Natural killer cell (primary cell): ENCODE measurements around the gene ZNF888. TPM values are rescaled to one million over a fixed set of nuclear protein-coding genes. Genes with fewer than 3 reads are reported as not detected.

Source experiments
- ATAC-seq, 3 donors: fragments of 150-1000 bp in 2 of 3; fragments of 200-7000 bp in 1 of 3; cut with Tn5 transposase; 1 replicate in 1 of 3; 2 replicates in 2 of 3; pipeline ENCODE4 v1.10.0; 2021; ENCODE audit warnings: mild to moderate bottlenecking in 2 of 3, moderate library complexity in 2 of 3
- DNase-seq, 2 donors: peaks; one replicate each; pipeline versions ENCODE4 v3.0.0 to v3.0.0-alpha.2; 2013 to 2021; ENCODE audit warnings: mixed read lengths in 1 of 2
- H3K27ac ChIP-seq: one replicate; pipeline ENCODE4 v1.5.1; 2013; ENCODE audit warnings: mild to moderate bottlenecking, low read length
- H3K27me3 ChIP-seq: one replicate; pipeline ENCODE4 v1.6.1; 2013; ENCODE audit warnings: low read length; ENCODE audit not compliant: control insufficient read depth, insufficient read depth
- H3K36me3 ChIP-seq: one replicate; pipeline ENCODE4 v1.6.1; 2013; ENCODE audit warnings: low read length; ENCODE audit not compliant: control insufficient read depth, insufficient read depth
- H3K4me1 ChIP-seq: one replicate; pipeline ENCODE4 v1.6.1; 2013; ENCODE audit warnings: low read length; ENCODE audit not compliant: control insufficient read depth, insufficient read depth
- H3K4me3 ChIP-seq: one replicate; pipeline ENCODE4 v1.5.1; 2013; ENCODE audit warnings: low read length
- H3K9me3 ChIP-seq: one replicate; pipeline ENCODE4 v1.6.1; 2013; ENCODE audit warnings: low read length; ENCODE audit not compliant: control insufficient read depth, insufficient read depth
- H3K27ac Mint-ChIP-seq, 2 donors: one replicate each; pipeline ENCODE4 v1.8.0; 2022; ENCODE audit warnings: mild to moderate bottlenecking in 2 of 2, mixed read lengths in 2 of 2, moderate library complexity in 1 of 2
- H3K27me3 Mint-ChIP-seq, 2 donors: one replicate each; pipeline ENCODE4 v1.8.0; 2022; ENCODE audit warnings: low read depth in 2 of 2, mixed read lengths in 2 of 2
- H3K36me3 Mint-ChIP-seq: one replicate; pipeline ENCODE4 v1.8.0; 2022; ENCODE audit warnings: mixed read lengths
- H3K4me1 Mint-ChIP-seq, 2 donors: one replicate each; pipeline ENCODE4 v1.8.0; 2022; ENCODE audit warnings: mixed read lengths in 2 of 2
- H3K4me3 Mint-ChIP-seq: one replicate; pipeline ENCODE4 v1.8.0; 2022; ENCODE audit warnings: mild to moderate bottlenecking, moderate library complexity, mixed read lengths
- H3K9me3 Mint-ChIP-seq, 2 donors: one replicate each; pipeline ENCODE4 v1.8.0; 2022; ENCODE audit warnings: mixed read lengths in 2 of 2
- WGBS: methylation state at CpG from one replicate; pipeline ENCODE4 v1.1.7; 2013; ENCODE audit warnings: missing lambda C conversion rate; ENCODE audit not compliant: insufficient coverage; 5-methylcytosine and 5-hydroxymethylcytosine counted together
- intact Hi-C: fragments of 100-400 bp; cut with micrococcal nuclease; formaldehyde crosslinking; loops from one replicate; pipeline ENCODE4 v1.14.2; 2022
- total RNA-seq, 4 donors: library from RNA; stranded (reverse); fragments of 120-200 nt in 1 of 4; gene quantifications; one replicate each; pipeline versions ENCODE4 v1.2.3 to v1.2.4, GENCODE V29; 2013 to 2022
- TF ChIP-seq, protein P1 (sequence below): fragments of 200-600 bp; IDR thresholded peaks from one replicate; pipeline ENCODE4 v1.8.0; 2022; ENCODE audit warnings: antibody characterized with exemption

Gene ZNF888
- total RNA-seq, 3 donors from 2014 or later (not counting 1 experiment from before 2014, with no cell fraction given): 5.1 to 13.5 (median 8.0) TPM

DNA sequence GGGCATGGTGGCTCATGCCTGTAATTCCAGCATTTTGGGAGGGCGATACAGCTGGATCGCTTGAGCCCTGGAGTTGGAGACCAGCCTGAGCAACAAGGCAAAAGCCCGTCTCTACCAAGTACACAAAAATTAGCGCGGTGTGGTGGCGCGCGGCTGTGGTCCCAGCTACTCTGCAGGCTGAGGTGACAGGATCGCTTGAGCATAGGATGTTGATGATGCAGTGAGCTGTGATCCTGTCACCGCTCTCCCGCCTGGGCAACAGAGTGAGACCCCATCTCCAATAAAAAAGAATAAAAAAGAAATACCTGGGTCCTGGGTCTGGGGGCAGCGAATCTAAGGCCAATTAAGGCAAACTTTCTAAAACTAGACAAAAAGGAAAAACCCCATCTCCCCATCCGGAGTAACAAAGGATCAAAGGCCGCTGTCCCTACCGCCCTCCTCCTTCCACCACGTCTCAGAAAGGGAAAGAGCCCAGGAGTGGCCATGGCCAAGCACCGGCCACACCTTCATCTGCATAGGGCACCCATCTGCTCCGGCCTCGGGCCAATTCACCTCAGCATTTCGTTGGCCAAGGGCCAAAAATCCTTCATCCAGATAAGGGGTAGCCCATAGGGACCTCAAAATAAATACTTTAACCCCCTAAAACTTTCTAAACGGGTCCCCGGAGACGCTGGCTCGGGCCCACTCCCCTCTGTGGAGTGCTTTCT, 26.6 kb downstream of the ZNF888 start:
- DNase-seq (peak in 1 of 2 donors; percentile 14), ATAC-seq (no peak)
- no peaks in the 10 kb centered on the region for H3K9me3 ChIP-seq
- Mint-ChIP-seq H3K4me1 (peaks cover 23 to 25% of the 10 kb centered on the region in 2 donors), H3K4me3 (peak overlapping the region; percentile 93), H3K9me3 (no peaks in the 10 kb centered on the region), H3K36me3 (no peaks in the 10 kb centered on the region), H3K27ac (peak overlapping the region; percentile 85 to 90), H3K27me3 (no peaks in the 10 kb centered on the region)
- H3K36me3 ChIP-seq: no peaks in the 10 kb centered on the region
- TF ChIP-seq, protein P1, sequence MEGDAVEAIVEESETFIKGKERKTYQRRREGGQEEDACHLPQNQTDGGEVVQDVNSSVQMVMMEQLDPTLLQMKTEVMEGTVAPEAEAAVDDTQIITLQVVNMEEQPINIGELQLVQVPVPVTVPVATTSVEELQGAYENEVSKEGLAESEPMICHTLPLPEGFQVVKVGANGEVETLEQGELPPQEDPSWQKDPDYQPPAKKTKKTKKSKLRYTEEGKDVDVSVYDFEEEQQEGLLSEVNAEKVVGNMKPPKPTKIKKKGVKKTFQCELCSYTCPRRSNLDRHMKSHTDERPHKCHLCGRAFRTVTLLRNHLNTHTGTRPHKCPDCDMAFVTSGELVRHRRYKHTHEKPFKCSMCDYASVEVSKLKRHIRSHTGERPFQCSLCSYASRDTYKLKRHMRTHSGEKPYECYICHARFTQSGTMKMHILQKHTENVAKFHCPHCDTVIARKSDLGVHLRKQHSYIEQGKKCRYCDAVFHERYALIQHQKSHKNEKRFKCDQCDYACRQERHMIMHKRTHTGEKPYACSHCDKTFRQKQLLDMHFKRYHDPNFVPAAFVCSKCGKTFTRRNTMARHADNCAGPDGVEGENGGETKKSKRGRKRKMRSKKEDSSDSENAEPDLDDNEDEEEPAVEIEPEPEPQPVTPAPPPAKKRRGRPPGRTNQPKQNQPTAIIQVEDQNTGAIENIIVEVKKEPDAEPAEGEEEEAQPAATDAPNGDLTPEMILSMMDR: no peak
- WGBS: 52% methylated on average over 24 of the region's 24 CpGs
- H3K27me3 ChIP-seq: no peaks in the 10 kb centered on the region
- H3K4me3 ChIP-seq: peak overlapping the region; percentile 80
- intact Hi-C loops: loop anchor here (1.0 to 5.0 kb wide), 3 partner anchors 26 to 46 kb away; partner anchors contain the start of genes ZNF468 and ZNF888
- H3K27ac ChIP-seq: peak overlapping the region; percentile 74
- H3K4me1 ChIP-seq: peaks cover 18% of the 10 kb centered on the region

DNA sequence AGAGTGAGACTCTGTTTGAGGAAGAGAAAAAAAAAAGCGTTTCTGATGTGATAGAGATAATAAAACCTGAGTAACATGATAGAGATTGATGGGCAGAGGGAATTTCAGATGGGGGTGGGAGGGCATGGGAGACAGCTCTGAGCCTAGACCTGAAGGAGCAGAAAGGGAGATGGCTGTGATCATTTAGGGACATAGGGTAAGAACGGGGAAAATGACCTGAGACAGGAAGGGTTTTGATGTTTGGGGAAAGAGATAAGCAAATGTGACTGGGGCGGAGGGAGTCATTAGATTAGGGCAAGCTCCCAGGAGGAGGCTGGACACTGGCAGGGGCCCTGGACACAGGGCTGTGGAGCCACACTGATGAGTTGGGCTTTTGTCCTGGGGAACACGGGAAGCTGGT, 31.9 kb downstream of the ZNF888 start:
- H3K4me1 Mint-ChIP-seq: peaks cover 15 to 19% of the 10 kb centered on the region in 2 donors
- no peak overlapping the region for H3K27ac Mint-ChIP-seq
- no peaks in the 10 kb centered on the region for H3K9me3 ChIP-seq
- no peaks in the 10 kb centered on the region for H3K27me3 Mint-ChIP-seq
- intact Hi-C loops: no loop called here
- H3K4me3 ChIP-seq: no peak overlapping the region
- no peaks in the 10 kb centered on the region for H3K9me3 Mint-ChIP-seq
- H3K27ac ChIP-seq: no peak overlapping the region
- WGBS: 64% methylated on average over 4 of the region's 4 CpGs
- peaks cover 3% of the 10 kb centered on the region for H3K4me1 ChIP-seq
- TF ChIP-seq, protein P1: no peak
- peaks cover 31% of the 10 kb centered on the region for H3K36me3 ChIP-seq
- peaks cover 26% of the 10 kb centered on the region for H3K36me3 Mint-ChIP-seq
- H3K4me3 Mint-ChIP-seq: no peak overlapping the region
- H3K27me3 ChIP-seq: no peaks in the 10 kb centered on the region
- DNase-seq (no peak), ATAC-seq (no peak)

DNA sequence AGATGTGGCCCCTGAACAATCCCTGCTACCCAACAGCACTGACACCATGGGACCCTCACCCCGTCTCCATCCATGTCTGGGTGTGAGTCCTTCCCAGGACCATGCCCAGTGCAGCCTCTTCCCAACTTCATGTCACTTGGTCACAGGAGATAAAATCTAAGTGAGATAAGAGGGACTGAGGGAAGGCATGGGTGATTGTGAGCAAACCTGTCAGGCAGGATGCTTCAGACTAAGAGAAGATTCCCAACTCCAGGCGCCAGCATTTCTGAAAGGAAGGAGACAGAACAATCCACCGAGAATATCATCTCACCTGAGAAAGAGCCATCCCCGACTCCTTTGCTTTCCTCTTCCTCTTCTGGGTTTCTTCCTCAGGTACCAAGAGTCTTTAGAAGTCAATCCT, 33.3 kb downstream of the ZNF888 start:
- H3K27me3 Mint-ChIP-seq: no peaks in the 10 kb centered on the region
- peaks cover 15 to 19% of the 10 kb centered on the region in 2 donors for H3K4me1 Mint-ChIP-seq
- peak overlapping the region in 1 of 2 donors; percentile 9 for H3K27ac Mint-ChIP-seq
- Histone ChIP-seq H3K27me3 (no peaks in the 10 kb centered on the region), H3K27ac (no peak overlapping the region), H3K9me3 (peaks cover 3% of the 10 kb centered on the region), H3K4me1 (no peaks in the 10 kb centered on the region), H3K36me3 (peaks cover 38% of the 10 kb centered on the region), H3K4me3 (no peak overlapping the region)
- ATAC-seq: no peak
- TF ChIP-seq, protein P1: no peak
- intact Hi-C loops: no loop called here
- WGBS: 91% methylated on average over 3 of the region's 4 CpGs
- H3K36me3 Mint-ChIP-seq: peaks cover 29% of the 10 kb centered on the region
- H3K4me3 Mint-ChIP-seq: no peak overlapping the region
- no peak for DNase-seq
- no peaks in the 10 kb centered on the region for H3K9me3 Mint-ChIP-seq
